ENCODE data around the gene OR8B3. TPM values are rescaled to one million over a fixed set of nuclear protein-coding genes. Genes with fewer than 3 reads are reported as not detected.

The OR8B3 gene
- total and polyA plus RNA-seq, 10 of the 15 experiments (the other 5 are each of a cell fraction or from before 2014, with no cell fraction given), result not detected

- no peak overlapping the region for H3K4me3 ChIP-seq
- no peak overlapping the region for H3K27ac ChIP-seq (ENCODE audit: control insufficient read depth, insufficient read depth)
- H3K9ac ChIP-seq (ENCODE audit: control insufficient read depth, insufficient read depth, low read length), result no peak overlapping the region
- no peak for DNase-seq (ENCODE audit: low read depth, low spot score)
- no peak for FAIRE-seq
- H3K27me3 ChIP-seq (replicated peaks in 1 of 2; ENCODE audit: control insufficient read depth in 2 of 2, insufficient read depth in 2 of 2, low read length in 1 of 2), result 0 out of 4 replicates have a peak, but pooled peaks cover 0 to 2% of the 10 kb centered on the region in 2 experiments
- ChIA-PET SMC1A (ENCODE audit: uncharacterized antibody, unreplicated experiment) (interaction anchor here (0.7 kb wide), 1 partner anchor 346 kb away, joined by 3 read pairs; no protein-coding TSS in a partner anchor), RAD21 (ENCODE audit: unreplicated experiment) (no interaction called here), CTCF (interaction anchor here (1.2 to 3.4 kb wide), 2 partner anchors 8 kb away, joined by 3 to 18 read pairs; no protein-coding TSS in a partner anchor), POLR2A (no interaction called here)
- H4K20me1 ChIP-seq (ENCODE audit: control insufficient read depth, insufficient read depth), result no peaks in the 10 kb centered on the region
- no peaks in the 10 kb centered on the region for H3K9me3 ChIP-seq (replicated peaks; ENCODE audit: control insufficient read depth, insufficient read depth, low read length)
- intact Hi-C loops (cut with micrococcal nuclease; ENCODE audit: unreplicated experiment) (no loop called here), in situ Hi-C loops (cut with MboI) (loop anchor here (25.0 kb wide), 1 partner anchor 427 kb away; no protein-coding TSS in a partner anchor)
- H3K4me2 ChIP-seq (ENCODE audit: control insufficient read depth, insufficient read depth), result no peak overlapping the region
- no TSS peak for BruUV-seq (replicated peaks)
- 18% methylated on average over 7 of the region's 7 CpGs for WGBS (ENCODE audit: insufficient coverage, insufficient replicate concordance, low lambda C conversion rate, missing lambda C conversion rate)
- H3K4me1 ChIP-seq (ENCODE audit: control insufficient read depth, insufficient read depth, low read length), result no peaks in the 10 kb centered on the region
- H3K79me2 ChIP-seq (ENCODE audit: control insufficient read depth, insufficient read depth, low read length), result no peaks in the 10 kb centered on the region
- no peaks in the 10 kb centered on the region for H3K36me3 ChIP-seq (ENCODE audit: control insufficient read depth in 2 of 2, insufficient read depth in 2 of 2, low read length in 1 of 2)
- no peak for ATAC-seq
- no peak overlapping the region for H2AFZ ChIP-seq (ENCODE audit: control insufficient read depth, low read depth, low read length)
- TF ChIP-seq LARP7 (IDR thresholded peaks at IDR 0.05) (no peak), IKZF2 (IDR thresholded peaks at IDR 0.05) (no peak), RAD21 (IDR thresholded peaks at IDR 0.05; ENCODE audit: insufficient read depth, low read depth, low read length) (no peak), IRF3 (IDR thresholded peaks at IDR 0.05) (no peak), USF1 (IDR thresholded peaks at IDR 0.05; ENCODE audit: borderline replicate concordance, extremely low read length, insufficient read depth, low read depth, low read length) (no peak), CBFB (IDR thresholded peaks at IDR 0.05; ENCODE audit: low read depth) (no peak), NBN (IDR thresholded peaks at IDR 0.05) (no peak), CTCF (IDR thresholded peaks at IDR 0.05 in 2 of 3, conservative IDR thresholded peaks at IDR 0.05 in 1 of 3; ENCODE audit: control insufficient read depth in 2 of 3, extremely low read depth in 1 of 3, insufficient read depth in 1 of 3, low read depth in 3 of 3, low read length in 3 of 3) (no peak), HCFC1 (IDR thresholded peaks at IDR 0.05; ENCODE audit: low read length) (no peak), DPF2 (IDR thresholded peaks at IDR 0.05) (no peak), CREB1 (IDR thresholded peaks at IDR 0.05; ENCODE audit: low read depth) (no peak), SP1 (IDR thresholded peaks at IDR 0.05; ENCODE audit: low read depth, low read length) (no peak), HSF1 (IDR thresholded peaks at IDR 0.05; ENCODE audit: low read depth, low read length) (no peak), MYB (IDR thresholded peaks at IDR 0.05; ENCODE audit: borderline replicate concordance, low read depth, low read length) (no peak), HDGF (IDR thresholded peaks at IDR 0.05) (no peak), KAT2A (conservative IDR thresholded peaks at IDR 0.05; ENCODE audit: control insufficient read depth, low read depth, low read length) (no peak), ZBTB4 (CRISPR knock-in tag; IDR thresholded peaks at IDR 0.05) (no peak)
Measured at GRCh38 chr11:124409906-124410305, 11.1 kb upstream of the OR8B3 start.

Measured in GM12878 (cell line).